Stimulated activated CD8-positive, alpha-beta memory T cell treated with anti-CD3 and anti-CD28 coated beads, Interleukin-7, amount 100 ng/mL, for 48 hours (primary cell): Measurements from ENCODE around the gene TLE5.
"Not testable (repeated sequence)": the region's sequence is repeated elsewhere in the genome, so short reads cannot be mapped to it uniquely, and the experiment has no call there.

ENCODE experiments used
- DNase-seq, 2 donors: peaks; one replicate each; pipeline ENCODE4 v3.0.0-alpha.2; 2020; ENCODE audit warnings: low read depth in 1 of 2; ENCODE audit errors: extremely low read depth in 1 of 2

TLE5 gene

DNA sequence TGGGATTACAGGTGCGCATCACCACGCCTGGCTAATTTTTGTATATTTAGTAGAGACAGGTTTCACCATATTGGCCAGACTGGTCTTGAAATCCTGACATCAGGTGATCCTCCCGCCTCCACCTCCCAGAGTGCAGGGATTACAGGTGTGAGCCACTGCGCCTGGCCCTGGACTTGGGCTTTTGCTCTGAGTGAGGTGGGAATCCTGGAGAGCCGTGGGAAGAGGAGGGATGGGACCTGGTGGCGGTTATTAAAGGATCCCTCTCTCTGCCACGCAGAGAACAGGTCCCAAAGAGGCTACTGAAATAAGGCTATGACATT lies 1.7 kb upstream of the TLE5 start:
- no peak for DNase-seq

DNA sequence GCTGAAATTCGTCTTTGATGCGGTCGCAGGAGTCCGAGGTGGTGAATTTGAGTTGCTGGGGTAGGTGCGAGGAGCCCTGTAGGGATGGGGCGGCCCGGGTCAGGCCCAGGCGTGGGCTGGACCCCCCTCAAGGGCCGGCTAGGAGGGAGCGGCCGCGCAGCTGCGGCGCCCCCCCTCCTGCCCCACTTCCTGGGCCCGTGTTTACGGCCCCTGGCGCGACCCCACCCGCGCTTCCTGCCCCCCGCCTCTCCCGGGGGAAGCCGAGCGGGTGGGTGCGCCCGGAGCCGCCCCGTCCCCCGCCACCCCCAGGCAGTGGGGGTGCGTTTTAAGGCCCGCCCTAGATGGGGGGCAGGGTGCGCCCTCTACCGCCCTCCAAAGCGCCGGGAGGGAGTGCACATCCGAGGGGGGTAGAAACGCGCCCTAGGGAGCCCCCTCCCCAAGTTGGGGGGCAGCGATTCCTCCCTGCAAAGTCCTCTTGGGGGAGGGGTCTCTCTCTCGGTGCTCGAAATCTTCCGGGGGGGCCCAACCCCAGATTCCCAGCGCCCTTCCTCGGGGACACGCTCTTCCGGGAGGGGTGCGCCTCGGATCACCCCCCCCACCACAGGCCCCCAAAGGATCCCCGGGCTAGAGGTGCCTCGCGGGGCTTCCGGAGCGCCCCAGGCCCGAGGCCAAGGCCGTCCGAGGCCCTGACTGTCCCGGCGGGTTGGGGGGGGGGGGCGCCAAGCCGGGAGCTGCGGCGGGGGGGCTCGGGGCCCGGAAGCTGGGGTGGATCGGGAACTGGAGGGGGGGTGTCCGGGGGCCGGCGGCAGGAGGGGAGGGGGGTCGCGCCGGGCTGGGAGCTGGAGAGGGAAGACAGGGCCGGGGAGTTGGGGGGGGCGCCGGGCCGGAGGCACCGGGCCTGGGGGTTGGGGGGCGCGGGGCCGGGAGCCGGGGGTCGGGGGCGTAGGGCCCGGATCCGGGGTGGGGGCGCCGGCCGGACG lies 823 bp downstream of the TLE5 start:
- peak; percentile 28 to 34 for DNase-seq

DNA sequence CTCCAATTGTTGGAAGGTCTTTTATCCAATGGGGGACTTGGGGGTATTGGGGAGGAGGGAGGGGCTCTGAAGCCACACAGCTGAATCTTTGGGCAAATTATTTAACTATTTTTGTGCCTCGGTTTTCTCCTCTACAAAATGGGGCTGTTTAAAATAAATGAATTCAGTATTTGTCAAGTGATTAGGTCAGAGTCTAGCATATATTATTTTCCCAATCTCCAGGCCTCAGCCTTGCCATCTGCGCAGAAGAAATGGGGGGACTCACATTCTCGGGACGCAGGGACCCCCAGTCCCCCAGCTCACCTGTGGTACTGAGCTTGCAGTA lies 1.5 kb downstream of the TLE5 start:
- no peak for DNase-seq

DNA sequence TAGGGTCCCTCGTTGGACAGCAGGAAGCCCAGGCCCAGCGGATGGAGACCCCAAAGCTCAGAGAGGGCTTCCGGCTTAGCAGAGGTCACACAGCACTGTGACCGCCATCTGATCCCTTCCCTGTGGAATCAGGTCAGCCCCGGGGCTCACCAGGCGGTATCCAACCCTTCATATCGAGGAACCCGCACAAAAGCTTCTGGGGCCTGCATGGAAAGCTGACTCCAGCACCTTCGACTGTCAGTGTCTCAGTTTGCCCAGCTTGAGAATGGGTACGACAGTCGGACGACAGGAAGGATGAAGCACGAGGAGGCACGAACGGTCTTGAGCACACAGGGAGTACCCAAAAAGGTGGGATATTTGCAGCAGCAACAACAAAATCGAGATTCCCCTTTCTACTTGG lies 2.6 kb downstream of the TLE5 start:
- DNase-seq: no peak

DNA sequence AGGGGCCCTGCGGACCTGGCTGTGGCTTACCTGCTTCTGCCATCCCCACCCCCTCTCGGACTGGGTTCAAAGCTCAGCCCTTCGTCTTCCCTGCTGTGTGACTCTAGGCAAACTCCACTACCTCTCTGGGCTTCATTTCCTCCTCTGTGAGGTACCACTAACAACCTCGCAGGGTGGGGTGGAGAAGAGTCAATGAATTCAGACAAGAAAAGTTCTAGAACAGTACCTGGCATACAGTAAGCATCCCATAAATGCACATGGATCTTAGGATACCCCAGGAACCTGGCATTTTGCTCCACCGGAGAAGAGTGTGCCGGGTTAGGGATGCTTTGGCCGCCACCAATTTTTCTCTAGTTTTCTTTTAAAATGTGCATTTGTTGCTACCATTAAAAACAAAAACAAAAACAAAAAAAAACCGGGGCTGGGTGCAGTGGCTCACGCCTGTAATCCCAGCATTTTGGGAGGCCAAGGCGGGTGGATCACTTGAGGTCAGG lies 3.4 kb downstream of the TLE5 start:
- DNase-seq: no peak

DNA sequence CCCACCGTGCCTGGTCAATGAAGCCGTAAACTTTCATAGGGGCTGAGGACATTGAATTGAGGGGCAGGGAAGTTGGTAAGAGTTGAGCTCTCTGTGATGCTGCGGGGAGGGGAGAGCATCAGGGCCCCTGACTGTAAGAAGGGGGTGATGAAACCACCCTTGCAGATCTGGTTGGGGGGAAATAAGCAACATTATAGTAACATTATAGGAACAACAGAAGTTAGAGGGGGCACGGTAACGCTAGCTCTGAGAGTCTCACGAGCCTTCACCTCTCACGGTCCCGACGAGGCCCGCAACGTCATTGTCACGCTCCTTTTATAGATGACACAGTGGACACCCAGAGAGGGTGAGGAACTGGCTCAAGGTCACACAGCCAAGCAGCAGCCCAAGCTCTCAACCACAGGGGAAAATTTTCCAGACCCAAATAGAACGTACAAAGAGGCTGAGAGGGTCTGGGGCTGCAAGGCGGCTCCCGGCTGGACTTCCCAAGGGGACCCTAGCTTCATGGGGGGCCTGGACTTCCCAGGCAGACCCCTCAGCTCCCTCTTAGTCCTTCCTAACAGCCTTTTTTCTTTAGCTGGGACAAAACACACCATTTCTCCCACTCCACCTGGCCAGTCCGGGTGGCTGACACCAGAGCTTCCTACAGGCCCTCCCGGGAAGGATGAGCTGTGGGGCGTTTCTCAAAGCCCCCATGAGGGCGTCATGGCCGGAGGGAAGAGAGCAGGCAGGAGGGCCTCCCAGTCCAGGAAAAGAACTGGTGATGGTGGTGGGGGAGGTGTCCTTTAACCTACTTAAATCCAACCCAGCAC lies 4.1 kb downstream of the TLE5 start:
- no peak for DNase-seq

DNA sequence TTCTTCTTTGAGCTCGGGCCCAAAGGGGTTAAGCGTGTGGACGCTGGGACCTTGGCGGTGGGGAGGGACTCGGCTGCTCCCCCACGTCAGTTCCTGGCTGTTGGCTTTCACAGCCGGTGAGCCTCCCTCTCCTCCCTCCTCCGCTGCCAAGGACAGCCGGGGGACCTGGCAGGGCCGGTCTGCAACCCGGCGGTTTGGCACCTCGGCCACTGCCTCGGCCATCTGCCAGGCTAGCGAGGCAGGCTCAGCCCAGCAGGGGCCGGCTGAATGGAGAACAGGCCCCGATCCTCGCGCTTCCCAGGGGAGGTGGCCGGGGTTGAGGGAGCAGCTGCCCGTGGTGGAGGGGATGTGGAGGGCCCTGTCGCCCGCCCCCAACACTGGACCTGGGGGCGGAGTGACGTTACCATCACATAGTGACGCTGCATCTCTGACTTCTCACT lies 5.0 kb downstream of the TLE5 start:
- no peak for DNase-seq

DNA sequence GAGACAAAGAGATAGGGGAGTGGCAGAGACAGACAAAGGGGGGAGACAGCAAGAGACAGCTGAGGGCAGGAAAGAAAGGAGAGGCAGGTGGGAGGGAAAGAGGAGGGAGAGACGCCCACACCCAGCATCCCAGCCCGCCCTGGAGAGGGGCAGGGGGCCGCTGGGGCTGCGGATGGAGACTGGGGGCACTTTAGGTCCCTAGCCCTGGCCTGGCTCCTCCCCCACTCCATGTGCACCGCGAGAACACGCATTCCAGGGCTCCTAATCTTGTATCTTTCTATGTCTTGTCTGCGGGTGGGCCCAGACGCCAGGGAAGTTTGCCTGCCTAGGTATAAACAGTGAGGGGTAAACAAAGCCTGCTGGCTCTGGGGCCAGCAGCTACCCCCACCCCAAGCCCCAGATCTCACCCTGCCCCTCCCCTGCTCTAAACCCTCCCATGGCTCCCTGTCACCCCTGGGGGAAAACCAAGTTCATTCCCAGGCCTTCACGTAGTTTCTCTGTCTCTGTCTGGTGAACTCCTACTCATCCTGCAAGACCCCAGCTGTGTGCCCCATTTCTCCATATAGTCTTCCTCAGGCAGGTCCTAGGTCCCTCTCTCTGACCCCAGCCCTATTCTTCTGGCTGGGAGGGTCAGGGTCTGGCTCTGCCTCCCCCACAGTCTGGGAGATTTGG lies 5.7 kb downstream of the TLE5 start:
- no peak for DNase-seq

DNA sequence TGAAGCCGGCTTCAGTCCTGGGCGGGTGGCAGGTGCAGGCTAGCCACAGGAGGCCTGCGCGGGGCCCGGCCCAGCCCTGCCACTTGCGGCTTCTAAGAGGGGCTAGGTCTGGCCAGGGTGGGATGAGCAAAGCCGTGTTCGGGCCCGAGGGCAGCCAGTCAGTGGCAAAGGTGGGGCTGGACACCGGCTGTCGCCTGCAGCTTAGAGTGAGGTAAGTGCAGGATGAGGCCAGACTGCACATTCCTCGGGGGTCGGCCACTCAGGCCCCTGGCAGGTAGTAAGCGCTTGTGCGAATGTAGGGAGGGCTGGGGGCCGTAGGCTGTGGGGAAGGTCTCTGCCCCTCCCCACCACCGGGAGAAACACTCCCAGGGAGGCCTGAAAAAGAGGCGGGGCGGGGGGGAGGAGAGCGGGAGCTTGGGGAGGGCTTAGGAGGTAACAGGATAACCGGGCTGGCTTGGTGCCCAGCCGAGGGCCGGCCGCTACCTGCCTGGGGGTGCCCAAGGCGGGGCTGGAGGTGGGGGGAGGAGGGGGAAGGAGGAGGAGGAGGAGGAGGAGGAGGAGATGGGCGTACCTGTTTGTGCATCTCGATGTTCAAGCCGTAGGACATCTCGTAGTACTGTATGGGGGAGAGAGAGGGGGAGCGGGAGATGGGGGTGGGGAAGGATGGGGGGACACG lies 6.4 kb downstream of the TLE5 start:
- no peak for DNase-seq

DNA sequence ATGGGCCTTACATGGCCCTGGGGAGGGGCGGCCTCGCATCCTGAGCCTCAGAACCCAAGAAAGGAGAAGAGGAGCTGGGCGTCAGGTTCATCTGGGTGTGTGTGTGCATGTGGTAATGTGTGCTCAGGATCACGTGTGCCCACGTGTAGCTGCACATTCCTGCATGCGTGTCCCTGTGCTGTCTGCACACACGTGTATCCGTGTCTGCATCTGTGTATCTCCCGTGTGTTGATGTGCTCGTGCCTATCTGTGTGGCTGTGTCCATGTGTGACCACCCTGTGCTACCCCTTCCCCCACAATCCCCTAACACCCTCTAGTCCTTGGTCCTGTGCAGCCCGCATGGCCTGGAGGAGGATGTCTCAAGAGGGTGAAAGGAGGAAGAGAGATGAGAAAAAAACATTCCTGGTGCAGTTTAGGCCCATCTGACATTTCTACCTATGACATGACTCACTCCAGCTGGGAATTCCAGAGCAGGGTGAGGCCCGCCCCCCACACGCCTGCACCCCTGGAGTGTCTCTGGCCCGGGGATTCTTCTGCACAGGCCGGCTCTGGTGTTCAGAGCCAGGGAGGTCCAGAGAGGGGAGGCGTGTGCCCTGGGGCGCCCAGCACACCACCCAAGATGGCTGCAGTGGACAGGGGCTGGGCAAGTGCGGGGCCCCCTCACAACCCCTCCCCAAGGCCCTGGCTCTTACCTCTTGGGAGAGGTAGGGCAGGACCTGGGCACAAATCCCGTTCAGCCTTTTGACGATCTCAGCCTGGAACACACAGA lies 7.1 kb downstream of the TLE5 start:
- no peak for DNase-seq

DNA sequence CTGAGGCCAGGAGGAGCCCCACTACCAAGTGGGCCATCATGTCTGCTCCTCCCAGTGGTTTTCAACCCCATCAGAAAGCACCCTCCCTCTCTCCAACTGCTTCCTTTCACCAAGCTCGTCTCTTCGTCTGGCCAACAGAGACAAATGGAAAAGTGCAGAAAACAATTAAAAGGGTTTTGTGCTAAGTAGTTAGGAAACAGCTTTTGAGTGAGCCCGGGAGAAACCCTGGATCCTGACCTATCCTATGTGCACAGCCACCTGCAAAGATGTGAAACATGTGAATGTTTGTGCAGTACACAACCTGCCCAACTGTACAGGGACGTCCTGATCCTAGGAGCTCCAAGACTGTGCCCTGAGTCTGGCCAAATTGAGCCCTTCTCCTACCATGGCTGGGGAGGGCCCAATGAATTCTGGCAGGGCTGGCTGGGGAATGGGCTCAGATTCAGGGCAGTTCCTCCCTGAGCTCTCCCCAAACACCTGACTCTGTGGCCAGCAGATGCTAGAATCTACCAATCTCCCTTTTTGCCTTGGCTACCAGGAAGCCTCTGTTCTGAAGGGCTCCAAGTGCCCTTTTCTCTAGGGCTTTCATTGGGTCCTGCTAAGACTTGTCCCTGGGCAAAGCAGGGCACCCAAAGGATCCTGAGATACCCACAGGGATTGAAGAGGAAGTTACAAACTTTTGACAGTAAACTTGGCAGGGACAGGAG lies 7.9 kb downstream of the TLE5 start:
- no peak for DNase-seq

DNA sequence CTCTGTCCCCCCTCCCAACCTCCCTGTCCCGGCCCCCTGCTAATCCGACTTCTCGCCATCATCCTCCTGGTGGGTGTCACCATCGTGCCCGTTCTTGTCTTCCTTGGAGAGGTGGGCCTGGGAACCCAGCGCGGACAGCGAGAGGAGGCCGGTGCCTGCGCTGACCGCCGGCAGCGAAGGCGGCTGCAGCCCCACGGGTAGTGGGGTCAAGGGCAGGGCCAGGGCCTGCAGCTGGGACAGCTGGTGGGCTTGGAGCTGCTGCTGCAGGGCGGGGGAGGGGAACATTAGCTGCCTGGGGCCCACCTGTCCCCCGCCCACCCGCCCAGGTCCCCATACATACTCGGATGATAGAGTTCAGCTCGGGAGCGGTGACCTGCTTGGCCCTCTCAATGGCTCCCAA lies 8.5 kb downstream of the TLE5 start:
- no peak for DNase-seq

DNA sequence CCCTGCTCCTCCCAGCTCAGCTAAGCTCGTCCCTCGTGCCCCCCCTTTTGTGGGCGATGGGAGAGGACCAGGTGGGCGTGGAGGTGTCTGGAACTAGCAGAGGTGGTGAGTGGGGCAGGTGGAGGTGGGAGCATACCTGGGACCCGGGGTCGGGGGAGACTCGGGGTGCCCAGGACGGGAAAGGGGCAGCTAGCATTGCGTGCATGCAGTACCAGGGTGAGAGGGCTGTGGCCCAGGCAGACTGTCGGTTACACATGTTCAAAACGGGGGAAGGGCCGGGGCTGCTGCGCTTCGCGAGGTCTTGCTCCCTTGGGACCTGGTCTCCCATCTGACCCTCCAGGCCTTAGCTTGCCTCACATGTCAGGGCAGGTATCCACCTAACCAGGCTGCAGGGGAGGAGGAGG lies 9.1 kb downstream of the TLE5 start:
- DNase-seq: no peak

DNA sequence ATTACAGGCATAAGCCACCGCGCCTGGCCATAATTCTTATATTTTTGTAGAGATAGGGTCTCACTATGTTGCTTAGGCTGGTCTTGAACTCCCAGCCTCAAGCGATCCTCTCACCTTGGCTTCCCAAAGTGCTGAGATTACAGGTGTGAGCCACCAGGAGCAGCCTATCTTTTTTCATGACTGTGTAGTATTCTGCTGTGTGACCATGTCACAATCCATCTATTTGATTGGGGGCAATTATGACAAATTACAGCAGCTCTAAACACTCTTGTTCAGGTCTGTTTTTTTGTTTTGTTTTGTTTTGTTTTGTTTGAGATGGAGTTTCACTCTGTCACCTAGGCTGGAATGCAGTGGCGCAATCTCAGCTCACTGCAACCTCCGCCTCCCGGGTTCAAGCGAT lies 12.3 kb downstream of the TLE5 start:
- not testable (repeated sequence) for DNase-seq

DNA sequence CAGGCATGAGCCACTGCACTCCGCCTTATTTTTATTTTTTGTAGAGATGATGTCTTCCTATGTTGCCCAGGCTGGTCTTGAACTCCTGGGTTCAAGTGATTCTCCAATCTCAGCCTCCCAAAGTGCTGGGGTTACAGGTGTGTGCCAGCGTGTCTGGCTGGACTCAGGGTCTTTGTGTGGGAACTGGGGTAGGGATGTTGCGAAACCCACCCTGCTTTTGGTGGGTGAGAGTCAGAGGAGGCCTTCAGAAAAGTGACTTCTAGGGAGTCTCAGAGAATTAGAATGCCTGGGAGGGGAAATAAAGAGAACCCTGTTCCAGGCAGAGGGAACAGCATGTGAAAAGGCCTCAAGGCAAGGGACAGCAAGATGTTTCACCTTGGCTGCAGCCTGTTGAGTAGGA lies 13.2 kb downstream of the TLE5 start:
- DNase-seq: no peak

DNA sequence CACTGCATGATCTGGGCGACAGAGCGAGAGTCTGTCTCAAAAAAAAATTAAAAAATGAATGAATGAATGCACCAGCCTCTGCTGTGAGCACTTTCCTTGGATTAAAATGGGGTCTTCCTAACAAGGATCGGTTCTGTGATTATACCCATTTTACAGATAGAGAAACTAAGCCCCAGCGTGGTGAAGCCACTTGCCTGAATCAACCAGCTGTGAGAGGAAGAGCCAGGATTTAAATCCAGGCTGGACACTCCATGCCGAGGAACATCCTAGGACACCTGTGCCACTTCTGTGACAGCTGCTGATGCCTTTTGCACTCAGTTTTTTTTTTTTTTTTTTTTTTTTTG lies 14.1 kb downstream of the TLE5 start:
- no peak for DNase-seq

DNA sequence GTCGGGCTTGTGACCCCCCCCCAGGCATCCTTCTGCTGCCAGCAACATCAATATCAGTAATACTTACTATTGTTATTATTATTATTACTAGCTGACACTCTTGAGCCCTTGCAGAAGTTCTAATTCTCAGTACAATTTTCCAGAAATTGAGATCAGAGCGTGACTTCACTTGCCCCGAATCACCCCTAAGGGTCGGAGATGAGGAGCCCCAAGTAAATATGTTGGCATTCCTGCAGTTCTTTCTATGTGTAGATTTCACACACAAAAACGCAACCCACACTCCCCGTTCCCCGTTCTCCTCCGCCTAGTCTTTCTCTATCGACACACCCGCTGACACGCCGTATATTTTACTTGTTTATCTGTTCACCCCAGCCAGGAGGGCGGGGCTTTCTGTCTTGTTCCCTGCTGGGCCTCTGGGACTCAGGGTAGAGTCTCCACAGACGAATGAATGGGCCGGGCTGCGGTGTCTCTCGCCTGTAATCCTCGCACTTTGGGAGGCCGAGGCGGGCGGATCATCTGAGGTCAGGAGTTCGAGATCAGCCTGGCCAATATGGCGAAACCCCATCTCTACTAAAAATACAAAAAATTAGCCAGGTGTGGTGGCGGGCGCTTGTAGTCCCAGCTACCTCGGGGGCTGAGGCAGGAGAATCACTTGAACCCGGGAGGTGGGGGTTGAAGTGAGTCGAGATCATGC lies 14.7 kb downstream of the TLE5 start:
- DNase-seq: peak in 1 of 2 donors; percentile 50

DNA sequence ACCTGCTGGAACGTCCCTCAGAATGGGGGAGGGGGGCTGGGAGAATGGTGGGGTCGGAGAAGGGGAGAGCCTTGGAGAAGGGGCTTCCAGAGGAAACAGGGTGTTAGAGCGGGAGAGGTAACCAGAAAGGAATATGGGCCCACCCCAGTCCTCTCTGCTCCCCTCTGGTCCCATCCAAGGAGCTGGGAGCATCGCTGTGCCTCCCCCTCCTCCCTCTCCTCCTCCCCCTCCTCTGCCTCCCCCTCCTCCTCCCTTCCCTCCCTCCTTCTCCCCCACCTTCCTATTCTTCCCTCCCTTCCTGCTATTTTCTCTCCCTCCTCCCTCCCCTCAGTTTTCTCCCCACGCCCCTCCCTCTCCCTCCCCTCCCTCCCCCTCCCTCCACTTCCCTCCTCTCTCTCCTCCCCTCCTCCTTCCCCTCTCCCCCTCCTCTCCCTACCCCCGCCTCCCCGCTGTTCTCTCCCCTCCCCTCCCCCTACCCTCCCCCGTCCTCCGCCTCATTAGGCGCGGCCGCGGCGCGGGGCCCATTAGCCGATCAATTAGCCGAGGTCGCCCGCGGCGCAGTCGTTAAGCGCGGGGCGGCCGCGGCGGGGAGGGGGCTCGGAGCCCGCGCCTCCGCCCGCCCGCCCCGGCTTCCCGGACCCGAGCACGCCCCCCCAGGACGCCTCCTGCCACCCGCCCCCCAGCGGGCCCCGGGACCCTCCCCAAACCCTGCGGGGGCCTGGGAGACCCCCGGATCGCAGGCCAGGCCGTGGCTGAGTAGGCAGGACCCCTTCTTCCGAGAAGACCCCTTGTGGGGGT lies 15.4 kb downstream of the TLE5 start:
- DNase-seq: no peak
